Endothelial cell of umbilical vein (primary cell): ENCODE data around the gene HGFAC.

Source experiments
- EZH2 ChIP-seq: IDR thresholded peaks from 2 replicates; pipeline ENCODE4 v1.6.1; 2012; ENCODE audit warnings: borderline replicate concordance, low read depth, mild to moderate bottlenecking, moderate library complexity, low read length, inconsistent platforms; ENCODE audit not compliant: severe bottlenecking
- MYC ChIP-seq: IDR thresholded peaks from one replicate; pipeline ENCODE4 v1.6.1; 2011; ENCODE audit warnings: mild to moderate bottlenecking, low read depth, low read length
- POLR2A ChIP-seq: IDR thresholded peaks from 2 replicates; pipeline ENCODE4 v1.6.1; 2012; ENCODE audit warnings: low read depth, mild to moderate bottlenecking, control low read depth, low read length
- POLR2AphosphoS5 ChIP-seq: IDR thresholded peaks from 2 replicates; pipeline ENCODE4 v1.6.1; 2012; ENCODE audit warnings: low read depth, mild to moderate bottlenecking, control low read depth, low read length, moderate library complexity; ENCODE audit not compliant: insufficient read depth
- TF ChIP-seq, protein P1 (sequence below), 2 donors: IDR thresholded peaks; 1 replicate in 1 of 2; 2 replicates in 1 of 2; pipeline ENCODE4 v1.5.1; 2011; ENCODE audit warnings: low read length in 2 of 2, mild to moderate bottlenecking in 2 of 2, moderate library complexity in 2 of 2, control low read depth in 1 of 2, inconsistent platforms in 1 of 2, low read depth in 1 of 2; ENCODE audit not compliant: insufficient read depth in 1 of 2; ENCODE audit errors: extremely low read depth in 1 of 2

DNA sequence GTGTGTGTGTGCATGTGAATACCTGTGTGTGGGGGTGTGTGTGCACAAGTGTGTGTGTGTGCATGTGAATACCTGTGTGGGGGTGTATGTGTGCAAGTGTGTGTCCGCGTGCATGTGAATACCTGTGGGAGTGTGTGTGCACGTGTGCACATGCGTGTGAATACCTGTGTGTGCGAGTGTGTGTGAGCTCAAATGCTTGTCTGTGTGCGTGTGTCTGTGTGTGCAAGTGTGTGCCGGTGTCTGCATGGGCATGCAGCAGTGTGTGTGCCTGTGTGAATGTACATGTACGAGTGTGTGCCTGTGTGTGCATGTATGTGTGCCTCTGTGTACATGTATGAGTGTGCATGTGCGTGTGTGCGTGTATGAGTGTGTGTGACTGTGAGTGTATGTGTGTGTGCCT lies 26.4 kb downstream of the HGFAC start:
- no peak for TF ChIP-seq MYC
- TF ChIP-seq, protein P1, sequence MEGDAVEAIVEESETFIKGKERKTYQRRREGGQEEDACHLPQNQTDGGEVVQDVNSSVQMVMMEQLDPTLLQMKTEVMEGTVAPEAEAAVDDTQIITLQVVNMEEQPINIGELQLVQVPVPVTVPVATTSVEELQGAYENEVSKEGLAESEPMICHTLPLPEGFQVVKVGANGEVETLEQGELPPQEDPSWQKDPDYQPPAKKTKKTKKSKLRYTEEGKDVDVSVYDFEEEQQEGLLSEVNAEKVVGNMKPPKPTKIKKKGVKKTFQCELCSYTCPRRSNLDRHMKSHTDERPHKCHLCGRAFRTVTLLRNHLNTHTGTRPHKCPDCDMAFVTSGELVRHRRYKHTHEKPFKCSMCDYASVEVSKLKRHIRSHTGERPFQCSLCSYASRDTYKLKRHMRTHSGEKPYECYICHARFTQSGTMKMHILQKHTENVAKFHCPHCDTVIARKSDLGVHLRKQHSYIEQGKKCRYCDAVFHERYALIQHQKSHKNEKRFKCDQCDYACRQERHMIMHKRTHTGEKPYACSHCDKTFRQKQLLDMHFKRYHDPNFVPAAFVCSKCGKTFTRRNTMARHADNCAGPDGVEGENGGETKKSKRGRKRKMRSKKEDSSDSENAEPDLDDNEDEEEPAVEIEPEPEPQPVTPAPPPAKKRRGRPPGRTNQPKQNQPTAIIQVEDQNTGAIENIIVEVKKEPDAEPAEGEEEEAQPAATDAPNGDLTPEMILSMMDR (IDR thresholded peaks at IDR 0.05; ENCODE audit: extremely low read depth in 1 of 2, insufficient read depth in 1 of 2, low read depth in 1 of 2, low read length in 2 of 2): no peak
- no peak for TF ChIP-seq EZH2
- no peak for TF ChIP-seq POLR2A
- TF ChIP-seq POLR2AphosphoS5: no peak
